SK-N-SH (cell line): ENCODE data around the gene ZFYVE19. TPM values are rescaled to one million over a fixed set of nuclear protein-coding genes. Genes with fewer than 3 reads are reported as not detected.
A peak's percentile ranks its signal among the peaks of the same experiment; 100 is the strongest.

ENCODE experiments used
- CTCF ChIA-PET: fragments of 300-600, 350-600 bp; formaldehyde crosslinking; extraction: SDS; loops from one replicate; lab custom pipeline; 2021; lab: Yijun Ruan, JAX
- POLR2A ChIA-PET: fragments of 350-600 bp; sonication (Branson Sonifier 250); formaldehyde crosslinking; extraction: SDS; loops from one replicate; lab custom pipeline; 2020; ENCODE audit warnings: antibody characterized with exemption, inconsistent platforms; lab: Yijun Ruan, JAX
- DNase-seq: peaks from one replicate; pipeline ENCODE4 v3.0.0; 2012
- H2AFZ ChIP-seq: fragments of 200-600 bp; sonication (generic); 2 replicates; pipeline ENCODE4 v1.8.1; 2016; ENCODE audit warnings: antibody characterized with exemption, mild to moderate bottlenecking, low read depth
- H3F3A ChIP-seq: fragments of 200-600 bp; sonication (generic); replicated peaks from 2 replicates; pipeline ENCODE3; 2016; ENCODE audit warnings: antibody characterized with exemption, mild to moderate bottlenecking; ENCODE audit not compliant: insufficient read depth
- H3K27ac ChIP-seq, 2 experiments: fragments of 200-500 bp in 1 of 2; fragments of 200-600 bp in 1 of 2; sonication (Bioruptor generic) in 1 of 2; sonication (generic), shearing (Covaris generic) in 1 of 2; 2 replicates each; pipeline versions ENCODE4 v1.5.1 to v1.6.1; 2014 to 2016; ENCODE audit warnings: low read depth in 2 of 2, inconsistent platforms in 1 of 2, low read length in 1 of 2, mild to moderate bottlenecking in 1 of 2, mixed read lengths in 1 of 2
- H3K27me3 ChIP-seq: fragments of 200-600 bp; sonication (generic), shearing (Covaris generic); 2 replicates; pipeline ENCODE4 v1.6.1; 2016; ENCODE audit warnings: mixed run types; ENCODE audit not compliant: insufficient read depth
- H3K36me3 ChIP-seq, 2 experiments: fragments of 200-500 bp in 1 of 2; fragments of 200-600 bp in 1 of 2; sonication (Bioruptor generic) in 1 of 2; sonication (generic) in 1 of 2; replicated peaks in 1 of 2; 2 replicates each; pipeline versions ENCODE3 to v1.5.1; 2014 to 2016; ENCODE audit warnings: low read length in 1 of 2, mild to moderate bottlenecking in 1 of 2; ENCODE audit not compliant: insufficient read depth in 2 of 2, control insufficient read depth in 1 of 2
- H3K4me1 ChIP-seq, 2 experiments: fragments of 200-500 bp in 1 of 2; fragments of 200-600 bp in 1 of 2; sonication (Bioruptor generic) in 1 of 2; sonication (generic), shearing (Covaris generic) in 1 of 2; 2 replicates each; pipeline versions ENCODE4 v1.5.1 to v1.6.1; 2014 to 2016; ENCODE audit warnings: low read depth in 1 of 2, low read length in 1 of 2, mixed run types in 1 of 2; ENCODE audit not compliant: insufficient read depth in 2 of 2, control insufficient read depth in 1 of 2
- H3K4me2 ChIP-seq: fragments of 200-600 bp; sonication (generic), shearing (Covaris generic); 2 replicates; pipeline ENCODE4 v1.6.1; 2017; ENCODE audit warnings: mixed run types
- H3K4me3 ChIP-seq, 2 experiments: fragments of 200-500 bp in 1 of 2; fragments of 200-600 bp in 1 of 2; sonication (Bioruptor generic) in 1 of 2; sonication (generic), shearing (Covaris generic) in 1 of 2; 2 replicates each; pipeline versions ENCODE4 v1.5.1 to v1.8.1; 2014 to 2016; ENCODE audit warnings: low read depth in 2 of 2, inconsistent platforms in 1 of 2, low read length in 1 of 2, mild to moderate bottlenecking in 1 of 2, mixed read lengths in 1 of 2, moderate library complexity in 1 of 2
- H3K79me2 ChIP-seq: fragments of 200-600 bp; sonication (generic); 2 replicates; pipeline ENCODE4 v1.8.1; 2017; ENCODE audit warnings: mild to moderate bottlenecking; ENCODE audit not compliant: insufficient read depth
- H3K9ac ChIP-seq: fragments of 200-600 bp; sonication (generic); 2 replicates; pipeline ENCODE4 v1.6.1; 2017; ENCODE audit warnings: mixed run types
- H3K9me2 ChIP-seq: fragments of 200-600 bp; sonication (generic); 2 replicates; pipeline ENCODE4 v1.6.1; 2017; ENCODE audit warnings: mixed run types
- H3K9me3 ChIP-seq: fragments of 200-600 bp; sonication (generic); 2 replicates; pipeline ENCODE4 v1.6.1; 2017; ENCODE audit warnings: mixed run types, mild to moderate bottlenecking, moderate library complexity
- H4K20me1 ChIP-seq: fragments of 200-600 bp; sonication (generic); 2 replicates; pipeline ENCODE4 v1.6.1; 2017; ENCODE audit warnings: mild to moderate bottlenecking, mixed run types; ENCODE audit not compliant: insufficient read depth
- CHD2 ChIP-seq: fragments of 150-350 bp; IDR thresholded peaks from 2 replicates; pipeline ENCODE4 v1.6.1; 2018; ENCODE audit warnings: low read length; ENCODE audit not compliant: partially characterized antibody
- EZH2phosphoT487 ChIP-seq: fragments of 200-600 bp; sonication (generic); IDR thresholded peaks from 2 replicates; pipeline ENCODE4 v1.6.1; 2017; ENCODE audit warnings: low read depth, mixed run types, mild to moderate bottlenecking, antibody characterized with exemption, moderate library complexity, borderline replicate concordance
- FOSL2 ChIP-seq: IDR thresholded peaks from 2 replicates; pipeline ENCODE4 v1.4.0; 2012; ENCODE audit warnings: low read depth, mild to moderate bottlenecking, moderate library complexity, borderline replicate concordance
- FOXJ3 ChIP-seq: sonication (generic); formaldehyde crosslinking; IDR thresholded peaks from 2 replicates; pipeline ENCODE4 v1.5.1; 2020; ENCODE audit warnings: mild to moderate bottlenecking, missing genetic modification reagents
- GABPA ChIP-seq: IDR thresholded peaks from 2 replicates; pipeline ENCODE4 v1.4.0; 2012; ENCODE audit warnings: low read depth, mild to moderate bottlenecking
- JUND ChIP-seq: IDR thresholded peaks from 2 replicates; pipeline ENCODE4 v1.4.0; 2012
- MEF2A ChIP-seq: IDR thresholded peaks from 2 replicates; pipeline ENCODE4 v1.4.0; 2012; ENCODE audit warnings: low read depth, borderline replicate concordance
- MXI1 ChIP-seq: IDR thresholded peaks from 2 replicates; pipeline ENCODE4 v1.6.1; 2012; ENCODE audit warnings: mild to moderate bottlenecking, low read depth, low read length, improper control_type of control experiment
- NFIC ChIP-seq: IDR thresholded peaks from 2 replicates; pipeline ENCODE4 v1.4.0; 2012; ENCODE audit warnings: borderline replicate concordance
- SIN3A ChIP-seq: IDR thresholded peaks from 2 replicates; pipeline ENCODE4 v1.6.1; 2012; ENCODE audit warnings: low read depth, mild to moderate bottlenecking, low read length, moderate library complexity, borderline replicate concordance
- SMC3 ChIP-seq: IDR thresholded peaks from 2 replicates; pipeline ENCODE4 v1.6.1; 2012; ENCODE audit warnings: low read depth, low read length, improper control_type of control experiment
- TCF12 ChIP-seq: IDR thresholded peaks from 2 replicates; pipeline ENCODE4 v1.4.0; 2012
- TEAD4 ChIP-seq: IDR thresholded peaks from 2 replicates; pipeline ENCODE4 v1.4.0; 2012; ENCODE audit warnings: mild to moderate bottlenecking, borderline replicate concordance; ENCODE audit not compliant: insufficient read depth
- USF1 ChIP-seq: IDR thresholded peaks from 2 replicates; pipeline ENCODE4 v1.4.0; 2012; ENCODE audit warnings: low read depth, borderline replicate concordance
- ZBTB33 ChIP-seq: IDR thresholded peaks from 2 replicates; pipeline ENCODE4 v1.4.0; 2012; ENCODE audit warnings: low read depth, borderline replicate concordance
- WGBS: methylation state at CpG from one replicate; pipeline ENCODE4 v1.1.6; 2017; ENCODE audit warnings: low lambda C conversion rate; 5-methylcytosine and 5-hydroxymethylcytosine counted together
- polyA plus RNA-seq, 3 experiments: library from polyadenylated mRNA; depleted of rRNA; stranded (reverse); fragments of >200 nt; gene quantifications; 2 replicates each; pipeline ENCODE4 v1.2.3, GENCODE V29; 2012
- TF ChIP-seq, protein P1 (sequence below): IDR thresholded peaks from 2 replicates; pipeline ENCODE4; 2012
- TF ChIP-seq, protein P2 (sequence below): fragments of 150-350 bp; IDR thresholded peaks from 2 replicates; pipeline ENCODE4 v1.6.1; 2016; ENCODE audit warnings: mild to moderate bottlenecking, low read depth, low read length
- TF ChIP-seq, protein P3 (sequence below): IDR thresholded peaks from 2 replicates; pipeline ENCODE4 v1.4.0; 2012; ENCODE audit warnings: low read depth

The ZFYVE19 gene
- polyA plus RNA-seq, 1 of the 3 experiments (the other 2 are of a cell fraction) = 35.5 TPM

- TF ChIP-seq SMC3 (no peak; the same call in 1 of the 2 replicates), JUND (peak; percentile 43; the same call in 1 of the 2 replicates), FOSL2 (peak; percentile 67; the same call in 1 of the 2 replicates), MXI1 (0 out of 2 replicates have a peak, but pooled peaks have one; percentile 11), EZH2phosphoT487 (no peak), NFIC (no peak; the same call in 1 of the 2 replicates), ZBTB33 (no peak), GABPA (no peak)
- TF ChIP-seq, protein P1, sequence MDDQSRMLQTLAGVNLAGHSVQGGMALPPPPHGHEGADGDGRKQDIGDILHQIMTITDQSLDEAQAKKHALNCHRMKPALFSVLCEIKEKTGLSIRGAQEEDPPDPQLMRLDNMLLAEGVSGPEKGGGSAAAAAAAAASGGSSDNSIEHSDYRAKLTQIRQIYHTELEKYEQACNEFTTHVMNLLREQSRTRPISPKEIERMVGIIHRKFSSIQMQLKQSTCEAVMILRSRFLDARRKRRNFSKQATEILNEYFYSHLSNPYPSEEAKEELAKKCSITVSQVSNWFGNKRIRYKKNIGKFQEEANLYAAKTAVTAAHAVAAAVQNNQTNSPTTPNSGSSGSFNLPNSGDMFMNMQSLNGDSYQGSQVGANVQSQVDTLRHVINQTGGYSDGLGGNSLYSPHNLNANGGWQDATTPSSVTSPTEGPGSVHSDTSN = peak; percentile 47
- TF ChIP-seq, all 33 proteins: peak for 8
Observed at GRCh38 chr15:40769274-40770146, 37.4 kb upstream of the ZFYVE19 start, which contains the start of gene C15orf62 (continued).

DNA sequence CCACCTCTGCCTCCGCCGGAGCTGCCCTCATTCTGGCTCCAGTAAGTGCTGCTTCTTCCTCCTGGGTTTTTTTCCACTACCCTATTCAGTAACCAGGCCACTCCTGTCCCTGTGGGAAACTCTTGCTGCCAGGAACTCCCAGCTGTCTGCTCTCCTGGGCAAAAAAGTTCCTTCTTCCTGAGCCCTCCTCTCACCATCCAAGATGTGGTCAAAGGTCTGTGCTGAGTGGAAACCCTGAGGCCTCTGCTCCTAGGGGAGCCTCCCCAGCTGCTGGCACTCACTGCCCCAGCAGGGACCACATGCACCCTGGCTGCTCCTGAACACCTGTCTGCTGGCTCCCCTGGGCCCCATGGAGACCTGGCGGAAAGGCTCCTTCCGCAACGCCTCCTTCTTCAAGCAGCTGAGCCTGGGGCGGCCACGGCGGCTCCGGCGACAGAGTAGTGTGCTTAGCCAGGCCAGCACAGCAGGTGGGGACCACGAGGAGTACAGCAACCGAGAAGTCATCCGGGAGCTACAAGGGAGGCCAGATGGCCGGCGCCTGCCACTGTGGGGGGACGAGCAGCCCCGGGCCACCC, 36.7 kb upstream of the ZFYVE19 start:
- peaks cover 3 to 32% of the 10 kb centered on the region in 2 experiments for H3K36me3 ChIP-seq
- no peaks in the 10 kb centered on the region for H3K9me2 ChIP-seq
- H3K9me3 ChIP-seq = no peaks in the 10 kb centered on the region
- no peak overlapping the region for H3K4me3 ChIP-seq
- no peaks in the 10 kb centered on the region for H4K20me1 ChIP-seq
- ChIA-PET POLR2A (interaction anchor here (1.1 to 1.8 kb wide), 3 partner anchors 13 to 25 kb away, joined by 3 to 6 read pairs (median 6); no protein-coding TSS in a partner anchor), CTCF (interaction anchor here (0.7 to 31.8 kb wide), 6 partner anchors 9 to 122 kb away, joined by 3 to 555 read pairs (median 4); partner anchors contain the start of gene RMDN3)
- H3K4me1 ChIP-seq = peaks cover 36 to 70% of the 10 kb centered on the region in 2 experiments; a peak in 3 of 4 replicates
- 88% methylated on average over 6 of the region's 17 CpGs for WGBS
- DNase-seq = peak; percentile 32
- H2AFZ ChIP-seq = no peak overlapping the region
- H3K27ac ChIP-seq = peak overlapping the region; percentile 39 to 83; a peak in 3 of 4 replicates
- no peaks in the 10 kb centered on the region for H3K27me3 ChIP-seq
- H3K4me2 ChIP-seq = 0 out of 2 replicates have a peak overlapping the region, but pooled peaks have one; percentile 59
- H3K79me2 ChIP-seq = no peaks in the 10 kb centered on the region
- H3K9ac ChIP-seq = no peak overlapping the region
- peaks cover 5% of the 10 kb centered on the region for H3F3A ChIP-seq
- TF ChIP-seq, protein P1 = no peak
- TF ChIP-seq FOXJ3 (CRISPR knock-in tag) = no peak
- TF ChIP-seq SMC3 = no peak
- no peak for TF ChIP-seq EZH2phosphoT487
- TF ChIP-seq TCF12 = no peak
- TF ChIP-seq FOSL2 = no peak
- no peak for TF ChIP-seq SIN3A
- TF ChIP-seq TEAD4 = no peak
- TF ChIP-seq CHD2 = no peak
- TF ChIP-seq, protein P2, sequence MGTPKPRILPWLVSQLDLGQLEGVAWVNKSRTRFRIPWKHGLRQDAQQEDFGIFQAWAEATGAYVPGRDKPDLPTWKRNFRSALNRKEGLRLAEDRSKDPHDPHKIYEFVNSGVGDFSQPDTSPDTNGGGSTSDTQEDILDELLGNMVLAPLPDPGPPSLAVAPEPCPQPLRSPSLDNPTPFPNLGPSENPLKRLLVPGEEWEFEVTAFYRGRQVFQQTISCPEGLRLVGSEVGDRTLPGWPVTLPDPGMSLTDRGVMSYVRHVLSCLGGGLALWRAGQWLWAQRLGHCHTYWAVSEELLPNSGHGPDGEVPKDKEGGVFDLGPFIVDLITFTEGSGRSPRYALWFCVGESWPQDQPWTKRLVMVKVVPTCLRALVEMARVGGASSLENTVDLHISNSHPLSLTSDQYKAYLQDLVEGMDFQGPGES = no peak
- TF ChIP-seq ZBTB33 = no peak
- TF ChIP-seq MEF2A = no peak
- no peak for TF ChIP-seq USF1
- TF ChIP-seq, protein P3, sequence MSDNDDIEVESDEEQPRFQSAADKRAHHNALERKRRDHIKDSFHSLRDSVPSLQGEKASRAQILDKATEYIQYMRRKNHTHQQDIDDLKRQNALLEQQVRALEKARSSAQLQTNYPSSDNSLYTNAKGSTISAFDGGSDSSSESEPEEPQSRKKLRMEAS = no peak
